A549 (cell line): Measurements from ENCODE around the gene PRSS57. TPM values are rescaled to one million over a fixed set of nuclear protein-coding genes. Genes with fewer than 3 reads are reported as not detected.
A peak's percentile ranks its signal among the peaks of the same experiment; 100 is the strongest.
"Not testable (repeated sequence)": the region's sequence is repeated elsewhere in the genome, so short reads cannot be mapped to it uniquely, and the experiment has no call there.

Experiments used
- ATAC-seq, 2 experiments: fragments of 200-7000 bp in 1 of 2; fragments of >200 bp in 1 of 2; cut with Nextera tagmentation in 1 of 2; cut with Tn5 transposase in 1 of 2; 3 replicates each; pipeline versions ENCODE4 v1.8.0 to v1.9.1; 2018 to 2020; ENCODE audit warnings: mild to moderate bottlenecking in 1 of 2, moderate library complexity in 1 of 2
- CTCF ChIA-PET: fragments of 300-600 bp; sonication (Branson Sonifier 250); formaldehyde crosslinking; extraction: SDS; loops from one replicate; lab custom pipeline; 2021; ENCODE audit warnings: antibody characterized with exemption, inconsistent platforms; lab: Yijun Ruan, JAX
- POLR2A ChIA-PET: fragments of 350-600 bp; formaldehyde crosslinking; extraction: SDS; loops from one replicate; lab custom pipeline; 2021; ENCODE audit warnings: antibody characterized with exemption, inconsistent platforms; lab: Yijun Ruan, JAX
- DNase-seq, 2 experiments: peaks; one replicate each; pipeline versions ENCODE4 v3.0.0 to v3.0.0-alpha.2; 2011 to 2016; ENCODE audit warnings: low read depth in 1 of 2, low spot score in 1 of 2
- FAIRE-seq: peaks from 2 replicates; lab custom pipeline; 2011; peaks lifted over from hg19 to GRCh38; lab: Jason Lieb, UNC
- H3K27ac ChIP-seq, 2 experiments: fragments of >200 bp; sonication (Bioruptor Twin); formaldehyde crosslinking; 3 replicates each; pipeline ENCODE4 v1.5.1; 2016 to 2017
- H3K4me1 ChIP-seq: fragments of >200 bp; sonication (Bioruptor Twin); formaldehyde crosslinking; 3 replicates; pipeline ENCODE4 v1.6.1; 2016
- H3K4me2 ChIP-seq: fragments of >200 bp; sonication (Bioruptor Twin); formaldehyde crosslinking; 3 replicates; pipeline ENCODE4 v1.6.1; 2016
- H3K4me3 ChIP-seq: fragments of >200 bp; sonication (Bioruptor Twin); formaldehyde crosslinking; 3 replicates; pipeline ENCODE4 v1.5.1; 2016
- H3K9me3 ChIP-seq: fragments of >200 bp; sonication (Bioruptor Twin); formaldehyde crosslinking; 3 replicates; pipeline ENCODE4 v1.6.1; 2016
- ESRRA ChIP-seq: fragments of 150-350 bp; IDR thresholded peaks from 2 replicates; pipeline ENCODE4 v1.6.1; 2014; ENCODE audit warnings: mild to moderate bottlenecking, low read length, borderline replicate concordance
- HDAC2 ChIP-seq: fragments of 200-600 bp; sonication (generic); IDR thresholded peaks from 2 replicates; pipeline ENCODE4 v1.6.1; 2016
- HEYL ChIP-seq: fragments of 250-450 bp; sonication (Bioruptor Pico); IDR thresholded peaks from 2 replicates; pipeline ENCODE4 v1.8.0; 2021; ENCODE audit warnings: mild to moderate bottlenecking, moderate library complexity
- MAFK ChIP-seq: fragments of 450-650 bp; IDR thresholded peaks from 2 replicates; pipeline ENCODE4 v1.6.1; 2014; ENCODE audit not compliant: partially characterized antibody
- MAZ ChIP-seq: fragments of 150-350 bp; IDR thresholded peaks from 2 replicates; pipeline ENCODE4 v1.6.1; 2014; ENCODE audit warnings: antibody characterized with exemption, low read depth, low read length, borderline replicate concordance
- RARB ChIP-seq: fragments of 250-450 bp; sonication (Bioruptor Pico); IDR thresholded peaks from 2 replicates; pipeline ENCODE4 v1.8.0; 2021; ENCODE audit warnings: mild to moderate bottlenecking, moderate library complexity
- ZFP36 ChIP-seq: fragments of 450-650 bp; IDR thresholded peaks from 2 replicates; pipeline ENCODE4 v1.6.1; 2014; ENCODE audit warnings: borderline replicate concordance; ENCODE audit not compliant: partially characterized antibody
- WGBS: methylation state at CpG from one replicate; pipeline ENCODE4 v1.1.6; 2017; ENCODE audit errors: missing lambda C conversion rate; 5-methylcytosine and 5-hydroxymethylcytosine counted together
- polyA plus RNA-seq, 4 experiments: library from polyadenylated mRNA; depleted of rRNA in 3 of 4; stranded (reverse); fragments of >200 nt; fragmentation: RNase III in 1 of 4; extraction: RNeasy Plus Mini Kit Qiagen cat#74134 plus additional on column Dnase treatment in 1 of 4; gene quantifications; 2 replicates in 3 of 4; 3 replicates in 1 of 4; pipeline ENCODE4 v1.2.3, GENCODE V29; 2011 to 2017
- TF ChIP-seq, protein P1 (sequence below): fragments of 250-450 bp; sonication (Bioruptor Pico); IDR thresholded peaks from 2 replicates; pipeline ENCODE4 v1.5.0; 2021; ENCODE audit warnings: mild to moderate bottlenecking, moderate library complexity, borderline replicate concordance
- TF ChIP-seq, protein P2 (sequence below): IDR thresholded peaks from 2 replicates; pipeline ENCODE4 v1.6.1; 2012

Gene PRSS57
- polyA plus RNA-seq, 2 of the 4 experiments (the other 2 are of a cell fraction): 0.10 TPM; not detected in 1

DNA sequence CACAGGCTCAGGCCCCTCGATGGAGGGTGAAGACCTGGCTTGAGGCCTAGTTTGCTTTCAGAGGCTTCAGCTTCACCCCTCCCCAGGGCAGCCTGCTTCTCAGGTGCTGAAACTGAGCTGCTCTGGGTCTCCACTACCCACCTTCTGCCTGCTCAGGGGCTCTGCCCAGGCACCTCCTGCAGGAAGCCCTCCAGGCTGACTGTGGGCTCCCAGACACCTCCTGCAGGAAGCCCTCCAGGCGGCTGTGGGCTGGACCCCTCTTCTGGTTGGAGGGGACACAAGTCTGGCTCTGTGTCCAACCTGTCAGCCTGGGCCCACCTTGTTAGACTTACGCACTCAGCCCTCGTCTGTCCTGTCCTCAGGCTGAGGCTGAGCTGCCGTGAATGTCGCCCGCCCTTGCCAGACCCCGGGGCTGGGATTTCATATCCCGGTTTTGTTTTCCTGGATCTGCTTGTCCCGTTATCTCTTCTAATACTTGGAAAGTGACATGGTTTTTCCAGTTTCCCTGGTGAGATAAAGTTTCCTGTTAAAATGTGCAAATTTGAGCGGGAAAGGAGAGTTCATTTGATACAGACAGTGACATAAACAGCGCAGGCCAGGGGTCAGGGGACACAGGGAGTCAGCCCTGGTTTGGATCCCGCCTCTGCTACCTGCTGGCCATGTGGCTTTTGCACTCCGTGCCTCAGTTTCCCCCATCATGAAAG lies 34.9 kb upstream of the PRSS57 start:
- 0 out of 3 replicates have a peak, but pooled peaks cover 4% of the 10 kb centered on the region for H3K4me1 ChIP-seq
- WGBS: 86% methylated on average over 13 of the region's 14 CpGs
- no peak for TF ChIP-seq MAFK
- peak; percentile 76 for TF ChIP-seq ZFP36
- TF ChIP-seq, protein P1, sequence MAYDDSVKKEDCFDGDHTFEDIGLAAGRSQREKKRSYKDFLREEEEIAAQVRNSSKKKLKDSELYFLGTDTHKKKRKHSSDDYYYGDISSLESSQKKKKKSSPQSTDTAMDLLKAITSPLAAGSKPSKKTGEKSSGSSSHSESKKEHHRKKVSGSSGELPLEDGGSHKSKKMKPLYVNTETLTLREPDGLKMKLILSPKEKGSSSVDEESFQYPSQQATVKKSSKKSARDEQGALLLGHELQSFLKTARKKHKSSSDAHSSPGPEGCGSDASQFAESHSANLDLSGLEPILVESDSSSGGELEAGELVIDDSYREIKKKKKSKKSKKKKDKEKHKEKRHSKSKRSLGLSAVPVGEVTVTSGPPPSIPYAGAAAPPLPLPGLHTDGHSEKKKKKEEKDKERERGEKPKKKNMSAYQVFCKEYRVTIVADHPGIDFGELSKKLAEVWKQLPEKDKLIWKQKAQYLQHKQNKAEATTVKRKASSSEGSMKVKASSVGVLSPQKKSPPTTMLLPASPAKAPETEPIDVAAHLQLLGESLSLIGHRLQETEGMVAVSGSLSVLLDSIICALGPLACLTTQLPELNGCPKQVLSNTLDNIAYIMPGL: no peak
- no peaks in the 10 kb centered on the region for H3K9me3 ChIP-seq
- ChIA-PET CTCF (interaction anchor here (0.9 to 1.4 kb wide), 5 partner anchors 31 to 142 kb away, joined by 3 read pairs; no protein-coding TSS in a partner anchor), POLR2A (interaction anchor here (0.7 kb wide), 1 partner anchor 24 kb away, joined by 8 read pairs; no protein-coding TSS in a partner anchor)
- H3K4me3 ChIP-seq: no peak overlapping the region
- 0 out of 6 replicates have a peak, but pooled peaks of 1 of the 2 experiments have one; percentile 17 for ATAC-seq
- no peak overlapping the region for H3K27ac ChIP-seq
- H3K4me2 ChIP-seq: no peak overlapping the region
- DNase-seq: no peak
- FAIRE-seq: no peak

DNA sequence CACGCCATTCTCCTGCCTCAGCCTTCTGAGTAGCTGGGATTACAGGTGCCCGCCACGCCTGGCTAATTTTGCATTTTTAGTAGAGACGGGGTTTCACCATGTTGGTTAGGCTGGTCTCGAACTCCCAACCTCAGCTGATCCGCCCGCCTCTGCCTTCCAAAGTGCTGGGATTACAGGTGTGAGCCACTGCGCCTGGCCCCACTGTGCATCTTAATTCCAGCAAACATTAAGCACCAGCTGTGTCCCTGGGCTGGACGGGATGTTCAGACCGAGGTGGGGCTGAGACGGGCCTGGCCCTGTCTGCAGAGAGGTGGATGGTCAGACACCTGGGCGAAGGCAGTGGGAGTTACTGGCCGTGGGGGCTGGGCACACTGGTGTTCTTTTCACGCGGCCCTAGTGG lies 34.3 kb upstream of the PRSS57 start:
- CTCF ChIA-PET: interaction anchor here (1.2 to 1.3 kb wide), 2 partner anchors 52 to 66 kb away, joined by 3 read pairs; no protein-coding TSS in a partner anchor
- ATAC-seq: not testable (repeated sequence)
- 94% methylated on average over 14 of the region's 15 CpGs for WGBS

DNA sequence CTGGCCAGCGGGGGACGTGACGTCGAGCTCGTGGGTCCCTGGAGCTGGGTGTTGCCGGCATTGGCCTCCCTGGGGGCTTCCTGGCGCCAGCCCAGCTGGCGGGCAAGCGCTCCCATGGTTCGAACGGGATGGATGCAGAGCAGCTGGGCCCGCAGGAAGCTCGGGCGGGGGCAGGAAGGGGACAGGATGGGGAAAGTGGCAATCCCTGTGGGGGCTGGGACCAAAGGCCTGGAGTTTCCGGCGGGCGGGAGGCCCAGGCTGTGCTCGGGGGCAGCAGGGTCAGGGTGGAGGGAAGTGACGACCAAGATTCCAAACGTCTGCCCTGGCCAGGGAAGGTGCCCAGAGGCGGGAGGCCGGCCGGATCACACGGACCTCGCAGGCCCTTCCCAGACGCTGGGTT lies 32.8 kb upstream of the PRSS57 start:
- no peaks in the 10 kb centered on the region for H3K4me1 ChIP-seq
- H3K27ac ChIP-seq: no peak overlapping the region
- POLR2A ChIA-PET: interaction anchor here (0.6 kb wide), 1 partner anchor 40 kb away, joined by 3 read pairs; no protein-coding TSS in a partner anchor
- no peak overlapping the region for H3K4me3 ChIP-seq
- ATAC-seq: no peak
- H3K9me3 ChIP-seq: no peaks in the 10 kb centered on the region
- TF ChIP-seq HDAC2 (no peak), HEYL (CRISPR knock-in tag) (no peak), MAZ (no peak), RARB (no peak)
- no peak for FAIRE-seq
- CTCF ChIA-PET: interaction anchor here (1.0 to 1.4 kb wide), 2 partner anchors 20 to 28 kb away, joined by 3 to 5 read pairs; no protein-coding TSS in a partner anchor
- WGBS: 87% methylated on average over 22 of the region's 26 CpGs
- DNase-seq: no peak
- H3K4me2 ChIP-seq: no peak overlapping the region

More for the DNA sequence above, 34.3 kb upstream of the PRSS57 start:
- POLR2A ChIA-PET: interaction anchor here (0.7 kb wide), 1 partner anchor 24 kb away, joined by 8 read pairs; no protein-coding TSS in a partner anchor
- H3K4me2 ChIP-seq, FAIRE-seq, DNase-seq, H3K4me1 ChIP-seq, H3K9me3 ChIP-seq, H3K27ac ChIP-seq, H3K4me3 ChIP-seq: not testable (repeated sequence)

DNA sequence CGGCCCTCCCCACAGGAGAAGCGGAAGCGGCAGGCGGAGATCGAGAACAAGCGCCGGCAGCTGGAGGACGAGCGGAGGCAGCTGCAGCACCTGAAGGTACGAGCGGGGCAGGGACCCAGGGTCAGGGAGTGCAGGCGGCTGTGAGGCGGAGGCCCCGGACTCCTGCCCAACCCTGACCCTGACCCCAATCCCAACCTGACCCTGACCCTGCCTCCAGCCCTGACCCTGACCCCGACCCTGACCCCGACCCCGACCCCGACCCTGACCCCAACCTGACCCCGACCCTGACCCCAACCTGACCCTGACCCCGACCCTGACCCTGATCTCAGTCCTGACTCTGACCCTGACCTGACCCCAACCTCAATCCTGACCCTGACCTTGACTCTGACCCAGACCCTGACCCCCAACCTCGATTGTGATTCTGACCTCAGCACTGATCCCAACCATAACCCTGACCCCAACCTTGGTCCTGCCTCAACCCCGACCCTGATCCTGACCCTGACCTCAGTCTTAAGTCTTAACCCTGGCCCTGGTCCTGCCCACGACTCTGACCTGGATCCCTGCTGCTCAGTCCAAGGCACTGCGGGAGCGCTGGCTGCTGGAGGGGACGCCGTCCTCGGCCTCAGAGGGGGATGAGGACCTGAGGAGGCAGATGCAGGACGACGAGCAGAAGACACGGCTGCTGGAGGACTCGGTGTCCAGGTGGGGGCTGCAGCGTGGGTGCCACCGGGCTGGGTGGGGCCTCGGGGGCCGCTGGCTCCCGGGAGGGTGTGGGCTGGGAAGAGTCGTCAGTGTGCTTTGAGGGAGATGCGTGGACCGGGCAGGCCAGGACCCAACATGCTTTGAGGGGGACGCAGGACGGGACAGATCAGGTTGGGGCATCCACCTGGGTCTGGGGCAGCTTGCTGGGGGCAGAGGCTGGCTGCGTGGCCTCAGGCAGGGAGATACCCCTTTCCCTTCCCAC lies 32.0 kb upstream of the PRSS57 start:
- no peaks in the 10 kb centered on the region for H3K9me3 ChIP-seq
- TF ChIP-seq RARB (peak; percentile 62; the same call in 1 of the 2 replicates), ESRRA (peak; percentile 97)
- TF ChIP-seq, protein P2, sequence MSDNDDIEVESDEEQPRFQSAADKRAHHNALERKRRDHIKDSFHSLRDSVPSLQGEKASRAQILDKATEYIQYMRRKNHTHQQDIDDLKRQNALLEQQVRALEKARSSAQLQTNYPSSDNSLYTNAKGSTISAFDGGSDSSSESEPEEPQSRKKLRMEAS: no peak
- 77% methylated on average over 16 of the region's 43 CpGs for WGBS
- H3K4me3 ChIP-seq: no peak overlapping the region
- DNase-seq: no peak
- CTCF ChIA-PET: interaction anchor here (1.0 to 1.4 kb wide), 2 partner anchors 19 to 28 kb away, joined by 3 to 5 read pairs; no protein-coding TSS in a partner anchor
- H3K4me2 ChIP-seq: no peak overlapping the region
- peak; percentile 43 to 50; a peak in 4 of 6 replicates for ATAC-seq
- no peaks in the 10 kb centered on the region for H3K4me1 ChIP-seq
- POLR2A ChIA-PET: interaction anchor here (0.6 kb wide), 1 partner anchor 39 kb away, joined by 3 read pairs; no protein-coding TSS in a partner anchor
- no peak overlapping the region for H3K27ac ChIP-seq
- no peak for FAIRE-seq
